GM12878 (cell line): ENCODE results near the gene PTPRF. TPM values are rescaled to one million over a fixed set of nuclear protein-coding genes. Genes with fewer than 3 reads are reported as not detected.

ENCODE experiments used
- ATAC-seq: fragments of 200-7000 bp; cut with Tn5 transposase; 3 replicates; pipeline ENCODE4 v1.9.1; 2020; ENCODE audit warnings: mild to moderate bottlenecking, moderate library complexity
- BruUV-seq: library from RNA; stranded (reverse); fragments of 400-500 nt; replicated peaks from 2 replicates; lab custom pipeline; 2021; lab: Mats Ljungman, UMichigan
- CTCF ChIA-PET: fragments of 300-600 bp; sonication (Branson Sonifier 250); formaldehyde crosslinking; extraction: SDS; loops from one replicate; lab custom pipeline; 2021; ENCODE audit warnings: inconsistent platforms; lab: Yijun Ruan, JAX
- POLR2A ChIA-PET: fragments of 350-600 bp; formaldehyde crosslinking; extraction: SDS; loops from one replicate; lab custom pipeline; 2021; ENCODE audit warnings: inconsistent platforms; lab: Charles Lee
- RAD21 ChIA-PET: fragments of 300-600 bp; sonication (Branson Sonifier 250); formaldehyde crosslinking; loops from one replicate; lab custom pipeline; 2023; ENCODE audit warnings: antibody characterized with exemption; ENCODE audit not compliant: unreplicated experiment; lab: Charles Lee
- SMC1A ChIA-PET: fragments of 300-600 bp; sonication (Branson Sonifier 250); formaldehyde crosslinking; loops from one replicate; lab custom pipeline; 2023; ENCODE audit not compliant: unreplicated experiment, uncharacterized antibody; lab: Charles Lee
- DNase-seq: peaks from one replicate; pipeline ENCODE4 v3.0.0-alpha.2; 2011; ENCODE audit warnings: low read depth, low spot score
- FAIRE-seq: peaks from 3 replicates; lab custom pipeline; 2011; peaks lifted over from hg19 to GRCh38; lab: Jason Lieb, UNC
- H2AFZ ChIP-seq: 2 replicates; pipeline ENCODE4 v1.6.0; 2011; ENCODE audit warnings: low read depth, low read length, control low read depth; ENCODE audit not compliant: control insufficient read depth
- H3K27ac ChIP-seq: 2 replicates; pipeline ENCODE4 v1.5.1; 2011; ENCODE audit warnings: control low read depth; ENCODE audit not compliant: control insufficient read depth, insufficient read depth
- H3K27me3 ChIP-seq, 2 experiments: replicated peaks in 1 of 2; 2 replicates each; pipeline versions ENCODE4 v1.6.0 to v1.6.1; 2011; ENCODE audit warnings: low read length in 1 of 2; ENCODE audit not compliant: control insufficient read depth in 2 of 2, insufficient read depth in 2 of 2
- H3K36me3 ChIP-seq, 2 experiments: 2 replicates each; pipeline ENCODE4 v1.5.1; 2011; ENCODE audit warnings: low read length in 1 of 2; ENCODE audit not compliant: control insufficient read depth in 2 of 2, insufficient read depth in 2 of 2
- H3K4me1 ChIP-seq: 2 replicates; pipeline ENCODE4 v1.6.1; 2011; ENCODE audit warnings: mild to moderate bottlenecking, low read length, moderate library complexity, mixed read lengths; ENCODE audit not compliant: control insufficient read depth, insufficient read depth
- H3K4me2 ChIP-seq: 2 replicates; pipeline ENCODE4 v1.6.0; 2011; ENCODE audit warnings: control low read depth; ENCODE audit not compliant: control insufficient read depth, insufficient read depth
- H3K4me3 ChIP-seq: fragments of 200-600 bp; sonication (generic); 2 replicates; pipeline ENCODE4 v1.5.1; 2016
- H3K79me2 ChIP-seq: 2 replicates; pipeline ENCODE4 v1.6.0; 2011; ENCODE audit warnings: low read length; ENCODE audit not compliant: control insufficient read depth, insufficient read depth
- H3K9ac ChIP-seq: 2 replicates; pipeline ENCODE4 v1.8.0; 2011; ENCODE audit warnings: low read length, control low read depth, mixed read lengths; ENCODE audit not compliant: control insufficient read depth, insufficient read depth
- H3K9me3 ChIP-seq: replicated peaks from 3 replicates; pipeline ENCODE4 v1.5.1; 2011; ENCODE audit warnings: mild to moderate bottlenecking, low read length; ENCODE audit not compliant: control insufficient read depth, insufficient read depth
- H4K20me1 ChIP-seq: 2 replicates; pipeline ENCODE4 v1.6.0; 2011; ENCODE audit not compliant: control insufficient read depth, insufficient read depth
- ATF7 ChIP-seq: fragments of 450-650 bp; IDR thresholded peaks from 2 replicates; pipeline ENCODE4 v1.6.1; 2016; ENCODE audit warnings: low read depth, mild to moderate bottlenecking
- CUX1 ChIP-seq: IDR thresholded peaks from 2 replicates; pipeline ENCODE4 v1.6.1; 2012; ENCODE audit warnings: improper control_type of control experiment, low read depth, low read length; ENCODE audit not compliant: insufficient replicate concordance
- ESRRA ChIP-seq: IDR thresholded peaks from 2 replicates; pipeline ENCODE4 v1.6.1; 2012; ENCODE audit warnings: mild to moderate bottlenecking, low read length, improper control_type of control experiment
- FOS ChIP-seq: IDR thresholded peaks from 3 replicates; pipeline ENCODE4 v1.6.1; 2011; ENCODE audit warnings: borderline replicate concordance; ENCODE audit not compliant: insufficient read length; ENCODE audit errors: extremely low read depth
- GATAD2B ChIP-seq: fragments of 450-650 bp; conservative IDR thresholded peaks from 2 replicates; pipeline ENCODE4 v1.6.1; 2017; ENCODE audit warnings: low read depth, mild to moderate bottlenecking, moderate library complexity
- HDAC6 ChIP-seq: fragments of 200-600 bp; sonication (generic); IDR thresholded peaks from one replicate; pipeline ENCODE4 v1.8.0; 2017; ENCODE audit warnings: antibody characterized with exemption; ENCODE audit not compliant: unreplicated experiment
- NFIC ChIP-seq: IDR thresholded peaks from 2 replicates; pipeline ENCODE4 v1.6.1; 2012; ENCODE audit warnings: low read depth, mild to moderate bottlenecking, inconsistent platforms, low read length, moderate library complexity
- NRF1 ChIP-seq: conservative IDR thresholded peaks from 2 replicates; pipeline ENCODE4 v1.6.1; 2011; ENCODE audit warnings: mild to moderate bottlenecking, low read depth, low read length, improper control_type of control experiment
- YY1 ChIP-seq: IDR thresholded peaks from 2 replicates; pipeline ENCODE4 v1.6.1; 2011; ENCODE audit warnings: low read depth, mild to moderate bottlenecking, low read length
- ZBTB40 ChIP-seq: fragments of 450-650 bp; IDR thresholded peaks from 2 replicates; pipeline ENCODE4 v1.6.1; 2016; ENCODE audit warnings: mild to moderate bottlenecking, moderate library complexity, borderline replicate concordance
- ZNF592 ChIP-seq: fragments of 450-650 bp; IDR thresholded peaks from 2 replicates; pipeline ENCODE4 v1.6.1; 2017; ENCODE audit warnings: mild to moderate bottlenecking, moderate library complexity
- ZSCAN29 ChIP-seq: fragments of 450-650 bp; IDR thresholded peaks from 2 replicates; pipeline ENCODE4 v1.6.1; 2017; ENCODE audit warnings: mild to moderate bottlenecking, moderate library complexity
- WGBS: methylation state at CpG from one replicate; pipeline ENCODE4 v1.1.6; 2016; ENCODE audit warnings: low lambda C conversion rate; ENCODE audit not compliant: insufficient replicate concordance, insufficient coverage; ENCODE audit errors: missing lambda C conversion rate; 5-methylcytosine and 5-hydroxymethylcytosine counted together
- in situ Hi-C: fragments of 300-500 bp; cut with MboI; formaldehyde crosslinking; loops from 9 replicates; pipeline ENCODE4 v1.14.3; 2018; ENCODE audit warnings: mixed read lengths
- intact Hi-C: fragments of 100-400 bp; cut with micrococcal nuclease; formaldehyde crosslinking; loops from one replicate; pipeline ENCODE4 v1.14.2; 2022; ENCODE audit not compliant: unreplicated experiment
- polyA plus RNA-seq, 11 experiments: library from polyadenylated mRNA; depleted of rRNA in 4 of 11; unstranded in 6 of 11; stranded (reverse) in 5 of 11; fragments of >200 nt; fragmentation: Nextera tagmentation in 4 of 11; fragmentation: Illumina TruSeq in 1 of 11; extraction: Ambion mirVana in 4 of 11; extraction: Trizol in 1 of 11; gene quantifications; 1 replicate in 1 of 11; 2 replicates in 10 of 11; pipeline versions ENCODE4 v1.2.1 to v1.2.3, GENCODE V29; 2011 to 2016; ENCODE audit warnings: inconsistent platforms in 2 of 11, missing spikeins in 2 of 11, low read depth in 1 of 11
- total RNA-seq, 4 experiments: library from RNA; depleted of rRNA in 3 of 4; stranded (reverse); fragments of >200 nt in 3 of 4; fragmentation: Illumina TruSeq in 1 of 4; extraction: Trizol in 1 of 4; gene quantifications; 2 replicates each; pipeline versions ENCODE4 v1.2.1 to v1.2.3, GENCODE V29; 2013 to 2021

The PTPRF gene
- total and polyA plus RNA-seq, 10 of the 15 experiments (the other 5 are each of a cell fraction or from before 2014, with no cell fraction given): 0.04 to 2.6 (median 0.32) TPM

- ChIA-PET CTCF (no interaction called here), POLR2A (no interaction called here), RAD21 (no interaction called here), SMC1A (no interaction called here)
- FAIRE-seq (no peak), ATAC-seq (no peak), DNase-seq (no peak)
- H3K27me3 ChIP-seq: no peaks in the 10 kb centered on the region; a peak in 3 of 4 replicates
- H3K4me1 ChIP-seq: no peaks in the 10 kb centered on the region
- BruUV-seq: no TSS peak
- H3K79me2 ChIP-seq: no peaks in the 10 kb centered on the region
- no peaks in the 10 kb centered on the region for H3K9me3 ChIP-seq
- H2AFZ ChIP-seq: no peak overlapping the region
- H3K9ac ChIP-seq: no peak overlapping the region
- intact Hi-C loops (no loop called here), in situ Hi-C loops (no loop called here)
- 23% methylated on average over 5 of the region's 5 CpGs for WGBS
- no peaks in the 10 kb centered on the region for H4K20me1 ChIP-seq
- no peak overlapping the region for H3K27ac ChIP-seq
- no peak overlapping the region for H3K4me2 ChIP-seq
- no peaks in the 10 kb centered on the region for H3K36me3 ChIP-seq
- no peak overlapping the region for H3K4me3 ChIP-seq
- TF ChIP-seq ZNF592 (no peak), CUX1 (no peak), ZBTB40 (no peak), ESRRA (no peak), NRF1 (no peak), HDAC6 (no peak), ATF7 (no peak), YY1 (no peak), GATAD2B (no peak), ZSCAN29 (no peak), NFIC (no peak), FOS (no peak)
Observed at GRCh38 chr1:43604192-43604591, 73.5 kb downstream of the PTPRF start.
